ACHN (cell line): ENCODE results near the gene AHCTF1.
"Not testable (repeated sequence)": the region's sequence is repeated elsewhere in the genome, so short reads cannot be mapped to it uniquely, and the experiment has no call there.

ENCODE experiments used
- DNase-seq: peaks from one replicate; pipeline ENCODE4 v3.0.0-alpha.2; 2015
- in situ Hi-C: cut with HindIII; loops from 2 replicates; pipeline ENCODE4 v1.10.0; 2017; ENCODE audit warnings: low sequenced_read_pairs, low pct_ligation_motif_present, low pct_unique_long_range_greater_than_20kb

Gene AHCTF1

DNA sequence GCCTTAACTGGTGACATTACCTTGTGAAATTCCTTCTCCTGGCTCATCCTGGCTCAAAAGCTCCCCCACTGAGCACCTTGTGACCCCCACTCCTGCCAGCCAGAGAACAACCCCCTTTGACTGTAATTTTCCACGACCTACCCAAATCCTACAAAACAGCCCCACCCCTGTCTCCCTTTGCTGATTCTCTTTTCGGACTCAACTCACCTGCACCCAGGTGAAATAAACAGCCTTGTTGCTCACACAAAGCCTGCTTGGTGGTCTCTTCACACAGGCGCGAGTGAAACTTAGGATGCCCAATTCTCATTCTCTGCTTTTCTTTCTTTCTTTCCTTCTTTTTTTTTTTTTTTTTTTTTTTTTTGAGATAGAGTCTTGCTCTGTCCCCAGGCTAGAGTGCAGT is 118.4 kb downstream of the AHCTF1 start:
- DNase-seq, in situ Hi-C loops: not testable (repeated sequence)

GRCh38 chr1:246811985-246812384 is 119.8 kb downstream of the AHCTF1 start:
- no peak for DNase-seq
- in situ Hi-C loops: no loop called here

DNA sequence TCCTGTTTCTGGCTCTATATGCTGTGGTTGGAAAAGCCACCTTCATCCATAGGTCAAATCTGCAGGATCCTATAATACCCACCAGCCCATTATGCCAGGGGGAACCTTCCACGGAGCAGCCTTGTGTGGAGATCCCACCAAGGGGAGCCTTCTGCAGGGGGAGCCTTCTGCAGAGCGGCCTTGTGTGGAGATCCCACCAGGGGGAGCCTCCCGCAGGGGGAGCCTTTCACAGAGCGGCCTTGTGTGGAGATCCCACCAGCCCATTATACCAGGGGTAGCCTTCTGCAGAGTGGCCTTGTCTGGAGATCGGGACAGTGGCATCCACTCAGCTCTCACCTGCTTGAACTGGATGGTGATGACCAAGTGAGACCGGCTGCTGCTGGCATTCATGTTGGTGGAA is 122.3 kb downstream of the AHCTF1 start:
- in situ Hi-C loops: no loop called here

DNA sequence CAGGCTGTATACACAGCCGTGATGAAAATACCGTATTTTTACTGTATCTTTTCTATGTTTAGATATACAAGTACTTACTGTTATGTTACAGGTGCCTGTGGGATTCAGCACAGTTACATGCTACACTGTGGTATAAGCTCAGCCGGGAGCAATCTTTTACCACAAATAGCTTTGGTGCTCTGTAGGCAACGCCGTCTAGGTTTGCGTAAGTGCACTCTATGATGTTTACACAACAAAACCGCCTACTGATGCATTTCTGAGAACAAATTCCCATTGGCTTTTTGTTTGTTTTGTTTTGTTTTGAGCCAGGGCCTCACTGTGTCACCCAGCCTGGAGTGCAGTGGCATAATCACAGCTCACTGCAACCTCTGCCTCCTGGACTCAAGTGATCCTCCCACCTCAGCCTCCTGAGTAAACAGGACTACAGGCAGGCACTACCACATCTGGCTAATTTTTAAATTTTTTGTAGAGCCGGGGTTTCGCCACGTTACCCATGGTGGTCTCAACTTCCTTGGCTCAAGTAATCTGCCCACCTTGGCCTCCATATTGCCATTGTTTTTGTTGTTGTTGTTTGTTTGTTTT is 126.5 kb downstream of the AHCTF1 start:
- in situ Hi-C loops: no loop called here
- DNase-seq: no peak

More for the DNA sequence above, 122.3 kb downstream of the AHCTF1 start:
- DNase-seq: no peak

DNA sequence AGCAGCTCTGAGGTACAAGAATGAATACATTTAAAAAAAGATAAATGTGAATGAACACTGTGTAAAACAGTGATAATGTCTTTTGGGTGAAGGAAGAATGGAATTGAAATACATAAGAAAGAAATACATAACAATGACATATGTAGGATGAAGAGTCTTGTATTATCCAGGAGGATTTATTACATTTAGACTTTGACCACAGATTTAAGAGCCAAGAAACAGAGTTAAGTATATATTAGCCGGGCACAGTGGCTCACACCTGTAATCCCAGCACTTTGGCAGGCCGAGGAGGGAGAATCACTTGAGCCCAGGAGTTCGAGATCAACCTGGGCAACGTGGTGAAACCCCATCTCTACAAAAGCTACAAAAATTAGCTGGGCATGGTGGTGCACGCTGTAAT is 127.9 kb downstream of the AHCTF1 start:
- no peak for DNase-seq
- in situ Hi-C loops: no loop called here

- DNase-seq: no peak
- in situ Hi-C loops: no loop called here
Measured at GRCh38 chr1:246803373-246803772, 128.4 kb downstream of the AHCTF1 start.

GRCh38 chr1:246801241-246802020 is 130.3 kb downstream of the AHCTF1 start:
- no peak for DNase-seq

GRCh38 chr1:246800756-246801155 is 131.0 kb downstream of the AHCTF1 start:
- in situ Hi-C loops: no loop called here
- no peak for DNase-seq

More at GRCh38 chr1:246801241-246802020, 130.3 kb downstream of the AHCTF1 start:
- in situ Hi-C loops: no loop called here

DNA sequence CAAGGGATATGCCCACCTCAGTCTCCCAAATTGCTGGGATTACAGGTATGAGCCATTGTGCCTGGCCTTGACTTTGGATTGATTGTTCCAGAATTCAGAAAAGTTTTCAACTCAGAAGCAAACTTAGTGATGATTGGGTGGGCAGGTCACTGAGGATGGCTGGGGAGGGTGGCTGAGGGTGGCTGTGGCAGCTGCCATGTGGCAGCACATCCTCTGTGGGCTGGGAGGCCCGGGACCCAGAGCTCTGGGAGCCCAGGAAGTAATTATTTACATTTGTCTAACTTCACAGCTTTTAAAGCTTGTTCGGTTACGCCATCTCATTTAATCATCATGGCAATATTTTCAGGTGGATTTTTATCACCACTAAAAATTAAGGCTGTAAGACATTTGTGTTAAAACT is 131.4 kb downstream of the AHCTF1 start:
- DNase-seq: no peak
- in situ Hi-C loops: no loop called here

DNA sequence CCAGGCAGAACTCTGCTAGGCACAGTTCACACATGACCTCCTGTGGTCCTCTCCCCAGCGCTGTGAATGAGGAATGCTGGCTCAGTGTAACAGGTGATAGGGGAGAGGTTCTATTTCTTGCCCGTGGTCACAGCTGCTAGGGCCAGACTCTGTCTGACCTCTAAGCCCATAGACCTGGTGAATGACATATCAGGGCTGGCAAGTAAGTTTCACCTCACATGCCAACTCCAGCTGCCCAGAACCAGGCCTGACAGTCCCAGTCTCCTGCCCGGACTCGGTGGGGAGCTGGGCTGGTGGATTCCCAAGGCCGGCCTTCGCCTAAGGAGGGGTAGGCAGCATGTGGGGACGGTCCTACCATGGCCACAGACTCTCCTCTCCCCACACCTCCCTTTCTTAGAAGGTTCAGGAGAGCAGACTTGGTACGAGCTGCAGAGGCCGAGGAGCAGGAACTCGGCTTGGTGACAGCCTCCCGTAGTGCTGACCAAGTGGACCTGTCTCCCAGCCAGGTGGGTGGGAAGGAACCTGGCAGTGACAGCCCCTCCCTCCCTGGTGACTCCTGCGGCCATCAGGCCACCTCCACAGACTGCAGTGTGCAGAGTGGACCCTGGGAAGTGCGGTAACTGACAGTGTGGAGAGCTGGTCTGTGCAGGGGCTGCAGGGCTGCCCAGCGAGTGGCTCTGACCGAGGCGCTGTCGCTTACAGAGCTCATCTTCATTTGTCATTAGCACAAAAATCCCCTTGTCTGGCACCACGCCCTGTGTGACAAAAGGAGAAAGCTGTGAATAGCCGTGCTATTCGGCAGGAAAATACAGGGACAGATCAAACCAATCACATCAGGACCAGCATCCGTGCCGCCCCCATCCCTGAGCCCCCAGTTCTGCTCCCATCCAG is 132.9 kb downstream of the AHCTF1 start:
- in situ Hi-C loops: no loop called here
- DNase-seq: no peak

GRCh38 chr1:246798107-246798506 is 133.6 kb downstream of the AHCTF1 start:
- in situ Hi-C loops: no loop called here
- no peak for DNase-seq

GRCh38 chr1:246797597-246797996 is 134.2 kb downstream of the AHCTF1 start:
- in situ Hi-C loops: no loop called here

GRCh38 chr1:246797157-246797556 is 134.6 kb downstream of the AHCTF1 start:
- no peak for DNase-seq
- in situ Hi-C loops: no loop called here

More at GRCh38 chr1:246797597-246797996, 134.2 kb downstream of the AHCTF1 start:
- no peak for DNase-seq

DNA sequence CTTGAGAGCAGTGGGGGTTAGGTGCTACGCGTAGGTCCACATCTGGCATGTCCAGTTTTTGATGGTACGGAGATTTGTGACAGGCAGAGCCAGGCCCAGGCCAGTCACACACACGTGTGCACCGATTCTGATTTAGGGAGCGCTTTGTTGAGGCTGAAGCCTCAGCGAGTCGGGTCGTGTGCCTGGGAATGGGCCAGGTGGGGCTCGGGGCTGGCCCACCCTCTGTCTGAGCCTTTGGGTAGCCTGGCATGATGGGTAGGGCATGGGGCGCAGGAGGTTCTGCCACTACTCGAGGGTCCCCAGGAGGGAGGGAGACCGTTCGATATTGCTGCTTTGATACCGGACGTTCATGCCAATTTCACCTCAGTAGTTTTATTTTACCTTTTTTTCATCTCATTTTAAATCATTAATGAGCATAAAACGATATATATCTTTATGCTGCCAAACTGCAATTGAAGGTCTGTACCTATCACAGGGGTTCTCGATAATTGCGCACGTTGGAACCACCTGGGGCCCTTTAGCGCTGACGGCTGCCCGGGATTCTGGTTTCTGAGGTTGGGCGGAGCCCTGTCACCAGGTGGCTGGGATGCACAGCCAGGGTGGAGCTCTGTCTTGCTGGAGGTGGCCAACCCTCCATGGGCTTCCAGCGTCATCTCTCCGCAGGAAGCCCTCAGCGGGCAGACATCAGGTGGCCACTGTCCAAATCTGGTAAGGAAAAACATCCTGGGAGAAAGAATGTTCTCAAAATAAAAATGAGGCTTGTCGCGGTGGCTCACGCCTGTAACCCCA is 135.6 kb downstream of the AHCTF1 start:
- in situ Hi-C loops: no loop called here
- no peak for DNase-seq

DNA sequence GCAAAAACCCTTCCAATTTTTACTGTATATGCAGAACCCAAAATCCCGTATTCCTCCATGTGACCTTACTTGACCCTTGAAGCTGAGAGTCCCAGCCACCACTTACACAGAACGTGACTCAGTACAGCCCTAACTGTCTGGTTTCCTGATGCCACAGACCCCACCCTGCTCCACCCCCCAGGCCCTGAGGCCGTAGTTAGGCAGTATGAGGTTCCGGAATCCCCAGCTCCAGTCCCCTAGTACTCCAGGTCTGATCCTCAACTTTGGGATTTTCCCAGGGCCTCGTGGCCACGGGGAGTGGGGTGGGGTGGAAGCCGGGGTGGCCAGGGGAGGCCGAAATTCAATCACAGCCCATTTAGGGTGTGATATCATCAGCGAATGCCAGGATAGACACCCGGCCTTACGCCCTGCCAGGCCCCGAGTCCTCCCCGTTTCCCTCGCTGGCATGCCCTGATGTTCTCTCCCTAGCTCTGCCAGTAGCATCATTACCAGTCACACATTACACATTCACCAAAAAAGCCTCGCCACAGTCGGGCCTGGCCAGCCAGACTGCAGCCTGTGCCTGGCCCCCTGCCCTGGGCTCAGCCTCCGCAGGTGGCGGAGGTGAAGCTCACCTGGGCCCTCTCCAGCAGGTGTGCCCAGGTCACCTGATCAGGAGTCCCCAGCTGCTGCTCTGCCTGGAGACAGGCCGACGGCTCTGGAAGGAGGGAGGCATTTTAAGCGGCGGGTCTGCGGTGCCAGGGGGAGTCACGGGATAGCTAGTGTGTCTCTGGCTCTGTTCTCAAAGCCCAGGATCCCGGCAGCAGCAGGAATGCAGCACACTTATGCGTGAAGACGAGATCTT is 136.7 kb downstream of the AHCTF1 start:
- in situ Hi-C loops: no loop called here
- DNase-seq: no peak

DNA sequence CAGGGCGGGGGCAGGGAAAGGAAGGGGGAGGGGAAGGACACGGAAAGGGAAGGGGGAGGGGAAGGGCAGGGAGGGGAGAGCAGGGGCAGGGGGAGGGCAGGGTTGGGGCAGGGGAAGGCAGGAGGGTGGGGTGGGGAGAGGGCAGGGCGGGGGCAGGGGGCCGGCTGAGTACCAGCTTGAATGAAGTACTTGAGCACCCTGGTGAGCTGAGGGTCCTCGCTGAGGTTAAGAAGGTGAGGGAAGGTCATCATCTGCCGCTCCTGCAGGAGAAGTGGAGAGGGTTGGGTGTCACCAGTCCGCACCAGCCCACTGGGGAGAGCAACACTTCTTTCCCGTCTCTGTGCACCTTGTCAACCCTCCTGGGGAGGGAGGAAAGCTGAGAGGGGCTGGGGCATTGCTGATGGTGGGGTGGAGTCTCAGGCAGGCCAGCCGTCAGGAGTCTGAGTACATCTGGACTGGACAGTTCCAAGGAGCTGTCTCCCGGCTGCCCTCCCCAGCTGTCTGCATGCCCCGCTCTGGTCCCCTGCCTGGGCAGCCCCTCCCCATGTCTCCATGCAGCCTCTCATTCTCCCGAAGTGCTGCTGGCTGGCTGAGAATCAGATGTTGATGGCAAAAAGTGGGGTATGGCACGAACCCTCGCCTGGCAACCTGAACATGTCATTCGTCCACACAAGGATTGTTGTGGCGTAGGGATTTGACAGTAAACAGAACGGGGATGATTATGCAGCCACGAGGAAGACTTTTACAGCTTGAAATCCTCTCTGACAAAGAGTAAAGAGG is 137.5 kb downstream of the AHCTF1 start:
- DNase-seq: no peak
- in situ Hi-C loops: no loop called here

GRCh38 chr1:246793356-246793896 is 138.3 kb downstream of the AHCTF1 start:
- in situ Hi-C loops: no loop called here
- DNase-seq: no peak
